ENCODE measurements around the gene CFAP54.

DNA sequence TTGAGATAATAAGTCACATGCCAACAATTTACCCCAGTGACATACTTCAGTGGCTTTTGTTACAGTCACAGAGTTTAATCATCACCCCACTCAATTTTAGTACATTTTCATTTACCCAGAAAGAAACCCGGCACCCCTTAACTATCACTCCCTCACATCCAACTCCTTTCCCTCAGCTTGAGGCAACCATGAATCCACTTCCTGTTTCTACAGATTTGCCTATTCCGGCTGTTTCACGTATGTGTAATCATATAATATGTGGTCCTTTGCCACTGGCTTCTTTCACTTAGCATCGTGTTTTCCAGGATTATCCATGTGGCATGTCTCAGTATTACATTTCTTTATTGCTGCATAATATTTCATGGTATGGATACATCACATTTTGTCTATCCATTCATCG, 147.5 kb downstream of the CFAP54 start:
- TF ChIP-seq, protein P1, sequence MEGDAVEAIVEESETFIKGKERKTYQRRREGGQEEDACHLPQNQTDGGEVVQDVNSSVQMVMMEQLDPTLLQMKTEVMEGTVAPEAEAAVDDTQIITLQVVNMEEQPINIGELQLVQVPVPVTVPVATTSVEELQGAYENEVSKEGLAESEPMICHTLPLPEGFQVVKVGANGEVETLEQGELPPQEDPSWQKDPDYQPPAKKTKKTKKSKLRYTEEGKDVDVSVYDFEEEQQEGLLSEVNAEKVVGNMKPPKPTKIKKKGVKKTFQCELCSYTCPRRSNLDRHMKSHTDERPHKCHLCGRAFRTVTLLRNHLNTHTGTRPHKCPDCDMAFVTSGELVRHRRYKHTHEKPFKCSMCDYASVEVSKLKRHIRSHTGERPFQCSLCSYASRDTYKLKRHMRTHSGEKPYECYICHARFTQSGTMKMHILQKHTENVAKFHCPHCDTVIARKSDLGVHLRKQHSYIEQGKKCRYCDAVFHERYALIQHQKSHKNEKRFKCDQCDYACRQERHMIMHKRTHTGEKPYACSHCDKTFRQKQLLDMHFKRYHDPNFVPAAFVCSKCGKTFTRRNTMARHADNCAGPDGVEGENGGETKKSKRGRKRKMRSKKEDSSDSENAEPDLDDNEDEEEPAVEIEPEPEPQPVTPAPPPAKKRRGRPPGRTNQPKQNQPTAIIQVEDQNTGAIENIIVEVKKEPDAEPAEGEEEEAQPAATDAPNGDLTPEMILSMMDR (IDR thresholded peaks at IDR 0.05), result no peak
- TF ChIP-seq POLR2AphosphoS5 (IDR thresholded peaks at IDR 0.05; ENCODE audit: insufficient read depth in 1 of 2, low read depth in 1 of 2), result no peak
- no peak for TF ChIP-seq POLR2A (IDR thresholded peaks at IDR 0.05)
